Eye (tissue), 1 donor: ENCODE results near the gene ADAM12.

Experiments
- DNase-seq: peaks from one replicate; pipeline ENCODE4 v3.0.0-alpha.2; 2015

Gene ADAM12

DNA sequence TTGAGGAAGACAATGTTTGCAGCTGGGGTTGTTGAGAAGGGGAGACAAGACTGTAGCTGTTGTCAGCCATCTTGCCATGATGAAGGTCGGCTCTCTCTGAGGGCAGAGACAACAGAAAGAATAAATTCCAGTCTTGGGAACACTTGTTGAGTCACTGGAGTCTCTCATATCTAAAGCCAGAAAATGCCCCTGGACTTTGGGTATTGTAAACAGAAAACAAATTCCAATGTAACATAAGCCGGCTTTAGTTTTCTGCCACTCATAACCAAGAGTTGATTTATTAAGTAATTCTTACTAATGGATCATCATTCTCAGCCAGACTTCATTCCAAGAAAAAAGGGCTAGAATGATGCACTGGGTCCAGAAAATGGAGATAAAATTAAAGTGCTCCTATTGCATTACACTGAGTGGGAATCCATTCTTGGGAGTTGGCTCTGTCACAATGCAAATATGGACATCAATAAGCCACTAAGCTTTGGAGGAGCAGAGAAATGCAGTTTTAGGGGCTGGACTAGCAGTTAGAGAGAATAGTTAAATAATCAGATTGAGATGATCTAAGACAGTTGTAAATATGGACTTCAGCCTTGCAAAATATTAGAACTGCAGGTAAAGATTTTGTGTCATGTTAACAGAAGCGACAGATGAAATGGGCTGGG lies 78.9 kb downstream of the ADAM12 start:
- DNase-seq: no peak

DNA sequence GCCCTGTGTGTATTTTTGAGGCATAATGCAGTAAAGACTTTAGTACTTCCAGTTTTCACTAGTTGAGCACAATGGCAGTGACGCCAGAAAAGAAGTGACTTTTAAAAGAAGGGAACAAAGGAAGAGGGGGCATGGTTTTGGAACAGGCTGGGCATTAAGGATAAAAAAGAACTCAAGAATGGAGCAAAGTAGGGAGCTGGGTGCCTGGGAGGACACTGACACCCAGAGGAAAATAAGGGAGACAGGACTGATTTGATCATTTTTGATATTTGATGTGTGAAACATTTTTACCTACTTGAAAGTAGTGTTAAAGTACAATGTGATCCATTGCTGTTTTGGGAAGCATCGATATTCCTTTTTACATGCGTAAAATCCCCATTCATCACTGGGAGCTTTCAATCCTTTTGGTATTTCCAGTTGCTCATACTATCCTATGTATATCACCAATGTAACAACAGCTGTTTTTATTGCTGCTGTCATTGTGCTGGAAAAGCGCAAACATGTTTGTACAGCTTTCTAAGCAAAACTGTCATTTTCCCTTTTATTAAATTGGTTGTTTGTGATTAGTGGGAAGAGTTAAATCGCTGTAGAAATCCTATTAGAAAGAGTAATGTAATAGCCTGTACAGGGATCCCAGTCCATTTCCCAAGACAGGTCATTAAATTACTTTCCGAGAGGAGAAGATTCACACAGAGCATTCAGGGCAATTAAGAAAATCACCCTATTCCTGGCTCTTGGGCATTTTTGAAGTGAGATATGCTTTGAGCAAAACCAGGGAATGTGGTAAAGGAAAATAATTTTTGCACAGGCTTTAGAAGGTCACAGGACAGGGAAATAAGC lies 85.2 kb downstream of the ADAM12 start:
- DNase-seq: no peak

DNA sequence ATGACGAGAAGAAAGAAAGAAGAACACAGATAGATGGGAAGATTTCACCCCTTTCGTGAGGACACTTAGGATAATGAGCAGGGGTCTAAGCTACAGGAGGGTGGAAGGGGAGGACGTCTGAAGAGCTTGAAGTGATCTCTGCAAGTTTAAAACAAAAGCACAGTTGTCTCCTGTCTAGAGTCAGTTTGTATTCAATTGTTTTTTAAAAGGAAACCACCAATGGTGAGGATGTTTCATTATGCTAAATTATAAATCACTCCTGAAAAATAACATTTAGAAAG lies 85.9 kb downstream of the ADAM12 start:
- DNase-seq: no peak

DNA sequence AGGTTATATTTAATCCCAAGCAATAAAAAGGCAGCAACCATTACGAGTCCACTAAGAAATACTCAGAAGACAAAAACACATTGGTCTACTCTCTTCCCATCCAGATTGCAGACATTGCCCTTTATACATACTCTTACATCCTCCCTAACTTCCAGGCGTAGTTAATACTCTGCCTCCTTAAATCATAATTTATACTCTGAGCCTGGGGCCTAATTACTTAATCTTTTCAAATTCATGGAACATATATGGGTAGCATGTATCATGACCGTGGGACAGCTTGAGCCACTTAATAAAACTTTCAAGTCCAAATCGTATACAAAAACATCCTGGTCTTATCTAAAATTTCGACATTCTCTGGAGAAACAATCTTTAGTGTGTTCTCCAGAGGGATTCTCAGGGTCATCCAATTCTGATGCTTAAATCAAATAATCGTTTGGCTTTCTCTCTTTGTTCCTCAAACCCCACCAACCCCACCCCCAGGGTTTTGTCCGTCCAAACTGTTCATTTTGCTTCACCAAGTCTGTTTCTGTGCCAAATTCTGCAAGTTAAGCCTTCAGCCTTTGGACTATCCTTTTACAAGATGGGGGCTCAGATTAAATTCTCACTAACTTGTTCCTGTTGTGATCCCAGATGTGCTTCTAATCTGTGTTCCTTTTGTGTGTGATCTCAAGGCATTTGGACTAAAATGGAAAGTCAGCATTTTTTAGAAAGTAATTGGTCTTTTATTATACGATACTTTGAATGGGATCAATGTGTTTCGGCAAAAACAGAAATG lies 86.4 kb downstream of the ADAM12 start:
- DNase-seq: peak; percentile 43

DNA sequence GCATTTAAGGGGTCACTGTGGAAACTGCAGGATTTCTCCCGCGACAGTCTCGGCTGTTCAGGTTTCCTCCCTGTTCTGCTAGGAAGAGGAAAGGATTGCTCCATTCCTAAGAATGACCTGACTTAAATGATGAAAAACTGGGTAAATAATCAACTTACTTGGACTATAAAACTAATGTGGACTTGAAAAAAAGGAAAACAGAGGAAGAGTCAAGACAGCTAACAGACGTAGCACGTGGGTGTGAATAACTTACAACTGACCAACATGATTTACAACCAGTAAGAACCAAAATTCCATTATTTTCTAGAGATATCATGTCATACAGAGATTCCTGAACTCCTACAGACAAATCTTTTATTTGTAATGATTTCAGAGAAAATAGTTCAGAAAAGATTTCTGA lies 93.8 kb downstream of the ADAM12 start:
- DNase-seq: no peak

DNA sequence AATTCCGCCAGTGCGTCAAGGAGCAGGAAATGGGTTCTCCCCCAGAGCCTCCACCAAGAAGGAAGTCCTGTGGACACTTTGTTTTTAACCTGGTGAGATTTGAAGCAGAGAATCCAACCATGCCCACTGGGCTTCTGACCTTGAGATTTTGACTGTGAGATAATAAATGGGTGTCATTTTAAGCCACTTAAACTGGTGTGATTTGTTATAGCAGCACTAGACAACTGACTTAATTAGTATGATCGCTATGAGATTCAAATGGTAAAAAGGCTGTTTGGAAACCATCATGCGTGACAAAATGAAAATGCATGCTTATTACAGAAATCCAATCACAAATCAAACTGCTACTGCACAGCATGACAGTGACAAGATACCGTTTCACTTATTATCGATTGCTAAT lies 98.0 kb downstream of the ADAM12 start:
- no peak for DNase-seq

DNA sequence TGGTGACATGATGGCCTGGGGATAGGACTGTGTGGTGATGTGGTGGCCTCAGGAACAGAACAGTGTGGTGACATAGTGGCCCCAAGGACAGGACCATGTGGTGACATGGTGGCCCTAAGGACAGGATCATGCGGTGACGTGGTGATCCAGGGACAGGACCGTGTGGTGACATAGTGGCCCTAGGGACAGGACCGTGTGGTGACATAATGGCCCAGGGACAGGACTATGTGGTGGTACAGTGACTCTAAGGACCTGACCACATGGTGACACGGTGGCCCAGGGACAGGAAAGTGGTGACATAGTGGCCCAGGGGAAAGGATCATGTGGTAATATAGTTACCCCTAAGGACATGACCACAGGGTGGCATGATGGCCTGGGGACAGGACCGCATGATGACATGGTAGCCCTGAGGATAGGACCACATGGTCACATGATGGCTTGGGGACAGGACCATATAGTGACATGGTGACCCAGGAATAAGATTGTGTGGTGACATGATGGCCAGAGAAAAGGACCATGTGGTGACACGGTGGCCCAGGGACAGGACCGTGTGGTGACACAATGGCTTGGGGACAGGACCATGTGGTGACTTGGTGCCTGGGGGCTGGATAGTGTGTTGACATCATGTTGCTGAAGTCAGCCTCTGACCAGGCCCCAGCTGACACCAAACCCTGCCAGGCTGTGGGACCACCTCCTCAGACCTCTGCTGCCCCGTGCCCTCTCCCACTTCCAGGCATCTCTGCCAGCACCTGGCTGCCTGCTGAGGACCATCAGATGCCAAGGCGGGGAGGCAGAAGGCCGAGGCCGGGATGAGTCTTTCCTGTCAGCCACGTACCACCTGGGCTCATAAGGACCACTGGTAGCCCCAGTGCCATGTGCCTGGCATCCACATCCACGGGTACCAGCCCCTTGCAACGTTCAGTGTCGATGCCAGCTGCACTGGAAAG lies 99.5 kb downstream of the ADAM12 start:
- no peak for DNase-seq

DNA sequence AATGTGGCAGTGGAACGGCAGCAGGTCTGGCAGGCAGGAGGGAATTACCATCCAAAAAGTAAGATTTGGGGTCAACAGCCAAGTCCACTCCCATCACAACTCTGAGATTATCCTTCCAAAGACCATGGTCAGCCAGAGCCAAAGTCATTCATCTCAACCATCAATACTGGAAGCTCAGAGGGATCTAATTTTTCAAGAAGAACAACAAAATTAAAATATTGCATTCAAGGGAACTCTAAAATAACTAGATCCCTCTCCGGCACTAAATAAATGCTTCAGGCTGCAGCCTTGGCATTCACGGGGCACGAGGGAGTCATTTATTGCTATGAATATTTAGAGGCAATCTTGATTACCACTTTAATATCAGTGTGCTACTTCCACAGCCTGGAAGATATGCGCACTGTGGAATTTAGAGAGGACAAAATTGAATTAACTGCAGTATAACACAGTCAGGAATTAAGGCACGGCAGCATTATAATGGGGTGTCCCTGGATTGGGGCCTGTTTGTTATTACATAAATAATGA lies 102.0 kb downstream of the ADAM12 start:
- no peak for DNase-seq

DNA sequence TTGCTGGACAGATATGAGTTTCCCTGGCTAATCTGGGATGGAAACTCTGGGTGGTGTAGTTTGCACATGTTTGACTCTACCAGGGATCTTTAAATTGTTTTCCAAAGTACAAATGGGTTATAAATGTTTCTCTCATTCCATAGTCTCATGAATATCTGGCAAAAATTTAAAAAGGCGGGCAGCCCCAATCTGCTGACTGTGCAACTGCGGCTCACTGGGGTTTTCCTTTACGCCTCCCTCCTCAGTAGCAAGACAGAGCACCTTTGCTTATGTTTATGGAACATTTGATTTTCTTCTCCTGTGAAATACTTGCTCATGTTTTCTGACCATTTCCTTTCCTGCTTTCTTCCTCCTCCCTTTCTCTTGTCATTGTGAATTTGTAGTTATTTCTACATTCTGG lies 105.0 kb downstream of the ADAM12 start:
- DNase-seq: no peak

DNA sequence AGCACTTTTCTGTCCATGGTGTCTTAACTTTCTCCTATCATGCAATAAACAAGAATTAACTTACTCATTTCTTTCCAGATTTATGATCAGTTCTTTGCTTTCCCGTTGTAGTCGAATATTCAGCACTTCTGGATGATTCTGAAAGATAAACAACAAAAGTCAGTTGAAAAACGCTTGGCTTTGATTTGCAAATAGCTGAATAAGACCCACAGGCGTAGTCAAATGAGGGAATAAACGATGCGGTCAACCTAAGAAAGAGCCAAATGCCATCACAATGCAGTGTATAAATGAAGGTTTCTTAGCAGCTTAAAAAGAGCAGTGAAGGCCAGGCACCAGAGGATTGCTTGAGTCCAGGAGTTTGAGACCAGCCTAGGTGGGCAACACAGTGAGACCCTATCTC lies 109.4 kb downstream of the ADAM12 start:
- no peak for DNase-seq

DNA sequence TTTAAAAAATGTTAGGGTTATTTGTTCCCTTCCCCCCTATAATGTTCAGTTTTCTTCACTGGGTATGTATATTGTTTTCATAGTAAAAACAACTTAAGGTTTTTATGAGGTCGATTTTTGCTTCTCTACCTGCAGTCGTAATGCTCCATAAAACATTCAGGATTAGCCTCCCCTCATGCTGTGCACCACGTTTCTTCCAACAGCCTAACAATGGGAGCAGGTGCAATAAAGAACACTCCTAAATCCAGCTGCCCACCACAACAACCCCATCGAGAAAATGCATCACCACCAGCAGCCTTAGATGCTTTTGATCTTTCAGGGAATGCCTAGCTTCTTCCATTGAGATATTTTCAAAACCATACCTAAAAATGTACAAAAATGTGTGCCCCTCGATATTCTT lies 111.1 kb downstream of the ADAM12 start:
- DNase-seq: peak; percentile 35

DNA sequence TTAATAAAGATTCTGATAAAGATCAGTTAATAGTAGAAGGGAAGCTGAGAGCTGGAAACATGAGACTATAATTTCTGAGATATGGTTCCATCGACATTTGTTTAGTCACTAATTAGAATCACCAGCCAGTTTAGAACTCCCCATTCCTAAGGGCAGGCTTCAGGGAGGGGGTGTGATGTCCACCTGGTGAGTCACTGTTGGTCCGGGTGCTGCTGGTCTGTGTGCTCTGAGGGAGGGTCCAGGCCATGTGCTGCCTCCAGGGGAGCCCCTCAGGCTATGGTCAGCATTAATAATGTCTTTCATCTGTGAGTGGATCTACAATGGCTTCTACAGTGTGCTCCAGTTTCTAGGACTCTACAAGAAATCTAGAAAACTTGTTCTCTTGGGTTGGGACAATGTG lies 115.8 kb downstream of the ADAM12 start:
- DNase-seq: no peak

DNA sequence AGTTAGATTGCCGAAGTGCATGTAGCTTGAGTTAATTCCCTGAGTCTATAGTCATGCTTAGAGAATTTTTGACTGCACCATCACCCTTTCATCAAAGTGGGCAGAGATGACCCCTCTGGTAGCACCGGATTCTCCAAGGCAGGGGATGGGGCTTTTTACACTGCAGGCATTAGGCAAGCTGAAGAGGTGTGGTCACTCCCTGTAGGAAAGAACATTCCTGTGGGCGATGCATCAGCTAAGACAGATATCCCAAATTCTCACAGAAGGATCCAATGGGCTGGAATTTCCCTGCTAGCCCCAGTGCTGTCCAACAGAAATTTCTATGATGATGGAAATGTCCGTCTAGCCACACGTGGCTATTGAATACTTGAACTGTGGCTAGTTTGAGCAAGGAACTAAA lies 118.2 kb downstream of the ADAM12 start:
- no peak for DNase-seq

DNA sequence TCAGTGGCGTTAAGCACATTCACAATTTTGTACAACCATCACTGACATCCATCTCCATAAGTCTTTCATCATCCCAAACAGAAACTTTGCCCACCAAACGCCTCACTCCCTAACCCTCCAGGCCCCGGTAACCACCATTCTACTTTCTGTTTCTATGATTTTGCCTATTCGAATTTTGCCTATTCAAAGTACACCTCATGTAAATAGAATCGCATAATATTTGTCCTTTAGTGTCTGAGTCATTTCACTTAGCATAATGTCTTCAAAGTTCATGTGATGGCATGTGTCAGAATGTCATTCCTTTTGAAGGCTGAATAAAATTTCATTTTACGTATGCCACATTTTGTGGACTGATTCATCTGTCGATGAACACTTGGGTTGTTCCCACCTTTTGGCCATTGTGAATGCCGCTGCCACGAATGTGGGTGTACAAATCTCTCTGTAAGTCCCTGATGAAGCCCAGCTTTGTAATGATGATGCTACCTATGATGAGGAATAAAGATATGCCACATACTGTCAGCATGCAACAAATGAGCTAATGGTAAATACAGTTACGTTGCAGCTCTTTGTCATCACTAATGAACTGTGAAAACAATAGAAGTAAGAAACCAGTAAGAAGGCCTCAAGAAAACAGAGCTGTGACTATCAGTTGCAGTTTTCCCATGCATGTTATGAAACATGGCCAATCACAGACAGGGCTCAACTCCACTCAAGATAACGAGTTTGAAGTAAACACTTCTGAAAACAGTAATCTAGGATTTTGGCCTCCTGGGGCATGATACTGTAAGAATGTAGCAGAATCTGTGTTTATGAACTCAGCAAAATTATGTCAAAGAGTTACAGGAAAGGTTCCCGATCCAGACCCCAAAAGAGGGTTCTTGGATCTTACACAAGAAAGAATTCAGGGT lies 120.0 kb downstream of the ADAM12 start:
- no peak for DNase-seq

DNA sequence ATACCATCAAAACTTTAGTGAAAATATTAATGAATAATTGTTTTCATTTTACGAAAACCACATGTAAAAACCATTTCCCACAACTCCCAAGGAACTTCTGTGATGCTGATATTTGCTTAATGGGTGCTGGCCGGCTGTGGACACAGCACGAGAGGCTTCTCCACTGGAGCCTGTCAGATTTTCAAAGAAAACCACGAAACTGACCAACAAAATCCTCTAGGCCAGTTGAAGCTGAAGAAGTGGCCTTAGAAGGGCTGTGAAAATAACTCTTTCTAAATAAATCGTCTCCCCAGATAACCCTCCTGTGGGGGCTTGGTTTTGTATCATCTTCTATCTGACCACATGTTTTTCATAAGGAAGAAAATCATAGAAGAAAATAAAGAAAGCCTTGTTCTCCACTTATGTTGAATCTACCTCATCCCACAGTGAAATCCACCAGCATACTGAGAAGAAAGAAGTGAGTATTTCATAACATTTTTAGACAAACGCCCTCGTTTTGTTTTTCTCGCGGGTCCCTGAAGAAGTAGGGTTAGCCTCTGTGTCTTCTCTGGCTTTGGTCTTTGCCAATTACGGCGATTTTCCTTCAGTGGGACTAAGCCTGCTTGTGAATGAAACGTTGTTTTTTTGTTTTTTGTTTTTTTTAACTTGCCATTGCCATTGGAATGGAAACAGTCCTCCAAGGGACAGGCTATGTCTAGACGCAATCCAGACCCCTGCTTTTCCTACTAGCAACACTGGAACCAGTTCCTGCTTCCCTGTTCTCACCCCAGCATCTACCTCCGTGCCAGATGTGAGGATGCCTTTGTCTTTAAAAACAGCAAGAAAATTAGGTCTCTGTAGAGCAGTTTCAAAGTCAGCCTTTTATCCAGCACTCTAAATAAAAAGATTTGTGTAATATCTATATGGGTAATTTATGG lies 123.9 kb downstream of the ADAM12 start:
- DNase-seq: no peak

DNA sequence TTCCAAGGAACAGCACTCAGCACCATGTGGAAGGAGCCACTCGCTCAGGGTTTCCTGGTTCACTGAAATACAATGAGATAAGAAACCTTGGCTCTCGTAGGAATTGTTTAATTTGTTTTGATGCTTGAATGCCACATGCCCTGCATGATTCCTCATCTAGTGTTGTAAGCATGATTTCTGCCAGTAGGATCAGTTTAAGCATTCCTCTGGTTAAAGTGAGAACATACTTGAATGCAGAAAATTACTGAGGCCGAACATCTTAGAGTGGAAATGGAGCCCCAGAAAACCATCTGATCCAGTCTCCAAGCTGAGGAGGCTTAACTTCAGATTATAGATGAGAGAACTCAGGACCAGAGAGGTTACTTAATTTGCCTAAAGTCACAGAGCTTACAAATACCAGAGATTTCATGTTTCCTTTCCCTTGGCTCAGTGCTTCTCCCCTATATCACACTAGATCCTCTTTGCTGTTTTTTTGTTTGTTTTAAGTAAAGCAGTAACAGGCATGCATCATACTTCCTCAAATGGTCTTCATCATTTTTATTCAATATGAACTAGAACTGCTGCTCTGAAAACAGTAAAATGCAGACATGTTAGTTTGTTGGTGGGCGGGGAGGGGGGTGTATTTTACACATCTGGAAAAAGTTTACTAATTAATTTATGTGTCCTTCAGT lies 125.1 kb downstream of the ADAM12 start:
- no peak for DNase-seq

DNA sequence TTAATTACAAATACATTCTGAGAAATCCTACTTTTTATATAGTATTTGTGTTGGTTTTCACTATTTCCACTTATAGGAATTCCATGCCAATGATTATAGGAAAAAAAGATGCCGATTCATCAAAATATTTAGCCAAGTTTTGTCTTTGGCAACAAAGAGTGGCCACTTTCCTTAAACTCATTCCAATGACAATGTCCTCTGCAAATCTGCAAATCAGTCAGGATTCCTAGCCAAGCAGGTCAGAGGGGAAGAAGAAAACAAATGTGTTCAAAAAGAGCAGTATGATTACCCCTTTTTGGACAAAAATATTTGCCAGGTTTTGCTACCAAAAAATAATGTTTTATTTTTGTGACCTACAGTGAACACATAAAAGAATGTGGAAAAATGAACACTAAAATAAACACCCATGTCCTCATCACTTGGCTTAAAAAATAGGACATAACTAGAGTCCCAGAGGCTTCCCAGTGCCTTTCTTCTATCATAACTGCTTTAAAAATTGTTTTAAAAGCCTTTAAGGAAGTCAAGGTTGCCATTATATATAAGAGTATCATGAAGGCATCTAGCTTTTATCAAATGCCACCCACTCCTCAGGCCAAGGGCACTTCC lies 125.9 kb downstream of the ADAM12 start:
- DNase-seq: no peak

DNA sequence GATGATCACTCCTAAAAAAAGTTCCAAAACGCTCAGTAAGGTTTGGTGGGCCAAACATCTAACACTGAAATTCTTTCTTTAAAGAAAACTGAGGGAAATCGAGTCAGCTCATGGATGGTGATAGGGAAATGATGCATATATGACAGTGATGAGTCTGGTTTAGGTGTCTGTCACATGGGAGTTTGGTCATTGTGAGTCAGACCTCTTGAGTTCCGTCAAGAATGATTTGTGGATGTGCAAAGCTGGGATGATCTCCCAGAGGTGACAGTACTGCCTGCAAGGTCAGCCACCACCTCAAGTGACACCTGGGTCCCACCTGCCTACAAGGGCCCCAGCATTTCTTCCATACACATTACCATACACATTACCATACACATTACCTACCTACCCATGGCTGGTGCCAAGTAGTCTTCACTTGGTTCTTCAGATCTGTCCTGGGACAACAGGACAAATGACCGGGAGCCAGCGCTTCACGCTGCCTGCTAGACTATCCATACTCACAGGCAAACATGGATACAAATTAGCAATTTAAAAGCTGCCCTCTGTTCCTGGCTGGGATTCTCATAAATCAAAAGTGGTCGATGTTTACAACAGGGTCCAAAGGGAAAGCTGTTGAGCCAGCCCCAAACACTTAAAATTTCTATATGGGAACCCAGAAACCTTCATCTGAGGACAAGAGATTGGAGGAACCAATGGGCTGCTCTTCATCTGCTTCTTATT lies 128.4 kb downstream of the ADAM12 start:
- DNase-seq: no peak

DNA sequence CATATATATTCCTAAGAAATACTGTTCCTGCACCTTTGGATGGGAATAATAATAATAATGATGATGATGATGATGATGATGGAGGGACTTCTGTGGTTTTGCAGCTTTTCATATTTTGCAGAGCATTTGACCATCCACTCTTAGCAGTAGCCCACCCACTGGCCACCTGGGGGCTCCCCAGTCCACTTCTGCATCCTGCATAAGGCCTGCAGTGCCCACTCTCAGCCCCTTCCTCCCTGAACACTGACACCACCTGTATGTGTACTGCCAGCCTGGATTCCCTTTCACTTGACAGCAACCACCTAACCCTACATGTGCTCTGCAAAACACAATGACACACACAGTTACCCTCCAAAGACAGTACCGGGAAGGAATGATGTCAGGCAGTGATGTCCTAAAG lies 131.4 kb downstream of the ADAM12 start:
- no peak for DNase-seq
